Bronchial epithelial cell (primary cell): ENCODE data around the gene ZBTB16. TPM values are rescaled to one million over a fixed set of nuclear protein-coding genes. Genes with fewer than 3 reads are reported as not detected.

ENCODE experiments used
- DNase-seq: peaks from one replicate; pipeline ENCODE4 v3.0.0-alpha.2; 2010; ENCODE audit warnings: low read depth
- FAIRE-seq: peaks from 2 replicates; lab custom pipeline; 2011; peaks lifted over from hg19 to GRCh38; lab: Jason Lieb, UNC
- H3K27me3 ChIP-seq: 2 replicates; pipeline ENCODE4 v1.5.1; 2011; ENCODE audit warnings: low read length; ENCODE audit not compliant: control insufficient read depth, insufficient read depth
- H3K36me3 ChIP-seq: 2 replicates; pipeline ENCODE4 v1.5.1; 2011; ENCODE audit warnings: low read length; ENCODE audit not compliant: control insufficient read depth, insufficient read depth
- H3K4me3 ChIP-seq: 2 replicates; pipeline ENCODE4 v1.5.1; 2011; ENCODE audit warnings: mild to moderate bottlenecking, low read depth, low read length, control low read depth
- CTCF ChIP-seq: IDR thresholded peaks from 2 replicates; pipeline ENCODE4 v1.5.1; 2011; ENCODE audit warnings: mild to moderate bottlenecking, moderate library complexity, low read length, control low read depth, inconsistent platforms; ENCODE audit not compliant: insufficient read depth, severe bottlenecking
- total RNA-seq: library from RNA; depleted of rRNA; stranded (reverse); fragments of >200 nt; gene quantifications from 2 replicates; pipeline ENCODE4 v1.2.1, GENCODE V29; 2014

ZBTB16 gene
- total RNA-seq, 1 donor from 2014 or later, result 3.2 TPM

DNA sequence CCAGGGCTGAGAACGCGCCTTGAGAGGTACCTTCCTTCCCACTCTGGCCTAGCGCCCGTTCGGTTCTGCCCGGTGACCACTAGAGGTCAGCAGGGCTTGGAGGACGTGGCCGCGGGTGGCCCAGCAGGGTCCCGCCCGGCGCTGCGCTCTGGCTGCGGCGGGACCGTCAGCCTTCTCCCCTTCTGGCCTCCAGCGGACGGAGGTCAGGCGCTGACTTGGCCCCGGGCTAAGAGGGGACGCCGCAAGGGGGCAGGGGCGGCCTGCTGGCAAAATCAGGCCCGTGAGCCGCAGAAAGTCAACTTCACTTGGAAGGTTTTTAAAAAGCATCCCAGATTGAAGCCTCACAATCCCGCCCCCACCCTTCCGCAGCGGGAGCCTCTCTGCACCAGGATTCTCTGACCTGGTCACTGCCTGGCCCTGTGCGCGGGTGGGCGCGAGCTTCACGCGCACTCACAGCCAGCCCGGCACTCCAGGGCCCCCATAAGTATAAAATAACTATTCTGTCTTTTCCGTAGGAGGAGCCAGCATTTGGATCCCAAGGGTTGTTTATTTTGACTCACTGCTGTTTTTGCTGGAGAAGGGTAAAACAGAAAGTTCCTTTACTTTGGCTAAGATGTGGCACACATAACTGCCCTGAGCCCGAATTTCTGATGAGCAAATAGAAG, 23.2 kb upstream of the ZBTB16 start:
- peak; percentile 91 for TF ChIP-seq CTCF
- peak overlapping the region; percentile 35 for H3K4me3 ChIP-seq
- no peaks in the 10 kb centered on the region for H3K36me3 ChIP-seq
- H3K27me3 ChIP-seq, result no peaks in the 10 kb centered on the region
- no peak for FAIRE-seq
- peak; percentile 36 for DNase-seq

GRCh38 chr11:114036958-114037357, 22.6 kb upstream of the ZBTB16 start:
- no peak for FAIRE-seq
- Histone ChIP-seq H3K27me3 (no peaks in the 10 kb centered on the region), H3K4me3 (no peak overlapping the region), H3K36me3 (no peaks in the 10 kb centered on the region)
- DNase-seq, result no peak
- no peak for TF ChIP-seq CTCF

- FAIRE-seq (no peak), DNase-seq (no peak)
- Histone ChIP-seq H3K4me3 (no peak overlapping the region), H3K27me3 (no peaks in the 10 kb centered on the region), H3K36me3 (no peaks in the 10 kb centered on the region)
- TF ChIP-seq CTCF, result no peak
These were observed 20.0 kb upstream of the ZBTB16 start for GRCh38 chr11:114039551-114039950.

- TF ChIP-seq CTCF, result no peak
- Histone ChIP-seq H3K4me3 (no peak overlapping the region), H3K36me3 (no peaks in the 10 kb centered on the region), H3K27me3 (no peaks in the 10 kb centered on the region)
- no peak for FAIRE-seq
- DNase-seq, result peak; percentile 48
These were observed 18.8 kb upstream of the ZBTB16 start for GRCh38 chr11:114040706-114041211.

DNA sequence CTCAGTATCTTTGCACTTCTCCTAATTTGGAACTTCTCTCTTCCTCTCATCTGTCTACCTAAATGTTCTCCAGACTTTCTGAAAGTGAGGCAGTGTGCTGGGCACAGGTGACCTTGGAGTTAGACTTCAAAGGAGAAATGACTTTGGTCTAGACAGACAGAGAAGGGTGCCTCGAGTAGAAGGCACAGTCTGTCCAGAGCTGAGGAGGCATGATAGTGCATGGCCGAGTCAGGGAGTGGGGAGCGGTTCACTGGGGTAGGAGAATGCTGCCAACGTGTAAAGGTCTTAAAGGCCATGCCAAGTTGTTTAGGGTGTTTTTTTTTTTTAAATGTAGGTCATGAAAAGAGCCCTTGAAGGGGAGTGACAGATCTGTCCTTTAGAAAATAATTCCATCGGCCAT, 17.3 kb upstream of the ZBTB16 start:
- H3K4me3 ChIP-seq, result no peak overlapping the region
- no peak for TF ChIP-seq CTCF
- no peaks in the 10 kb centered on the region for H3K36me3 ChIP-seq
- peaks cover 3% of the 10 kb centered on the region for H3K27me3 ChIP-seq
- DNase-seq (no peak), FAIRE-seq (no peak)
